Measurements from ENCODE around the gene DAGLB.

Gene DAGLB

GRCh38 chr7:6447581-6448199 lies at the start of gene DAGLB:
Gene DAGLB (minus strand): TSS chr7:6447954. CDS start chr7:6447842, 112 bp downstream.
- TF ChIP-seq CTCF (conservative IDR thresholded peaks at IDR 0.05; ENCODE audit: low read depth, low read length) = no peak
- peak within 1 kb of the TSS; percentile 97 for H3K4me3 ChIP-seq (ENCODE audit: low read length)
- DNase-seq (ENCODE audit: low read depth) = peak; percentile 46

GRCh38 chr7:6497637-6497905 lies 49.8 kb upstream of the DAGLB start:
- TF ChIP-seq CTCF (conservative IDR thresholded peaks at IDR 0.05; ENCODE audit: low read depth, low read length) = no peak
- DNase-seq (ENCODE audit: low read depth) = no peak
- no peak overlapping the region for H3K4me3 ChIP-seq (ENCODE audit: low read length)

- no peak for TF ChIP-seq CTCF (conservative IDR thresholded peaks at IDR 0.05; ENCODE audit: low read depth, low read length)
- no peak for DNase-seq (ENCODE audit: low read depth)
- no peak overlapping the region for H3K4me3 ChIP-seq (ENCODE audit: low read length)
Measured at GRCh38 chr7:6496842-6497636, 49.3 kb upstream of the DAGLB start.

GRCh38 chr7:6495597-6496262 lies 48.0 kb upstream of the DAGLB start:
- no peak for DNase-seq (ENCODE audit: low read depth)
- no peak overlapping the region for H3K4me3 ChIP-seq (ENCODE audit: low read length)
- no peak for TF ChIP-seq CTCF (conservative IDR thresholded peaks at IDR 0.05; ENCODE audit: low read depth, low read length)

- no peak for TF ChIP-seq CTCF (conservative IDR thresholded peaks at IDR 0.05; ENCODE audit: low read depth, low read length)
- DNase-seq (ENCODE audit: low read depth) = no peak
- H3K4me3 ChIP-seq (ENCODE audit: low read length) = no peak overlapping the region
Measured at GRCh38 chr7:6494365-6494764, 46.6 kb upstream of the DAGLB start.

- no peak for TF ChIP-seq CTCF (conservative IDR thresholded peaks at IDR 0.05; ENCODE audit: low read depth, low read length)
- DNase-seq (ENCODE audit: low read depth) = no peak
- no peak overlapping the region for H3K4me3 ChIP-seq (ENCODE audit: low read length)
Measured at GRCh38 chr7:6491194-6491593, 43.4 kb upstream of the DAGLB start.
